DOHH2 (cell line): ENCODE data around the gene PREX1.

Experiments used
- CTCF ChIP-seq: fragments of 200-600 bp; sonication (generic); IDR thresholded peaks from one replicate; pipeline ENCODE4 v1.5.1; 2014; ENCODE audit warnings: antibody characterized with exemption, mild to moderate bottlenecking, low read depth, low read length; ENCODE audit not compliant: poor library complexity, severe bottlenecking
- EZH2phosphoT487 ChIP-seq: fragments of 200-600 bp; sonication (generic); IDR thresholded peaks from 2 replicates; pipeline ENCODE4 v1.6.1; 2017; ENCODE audit warnings: borderline replicate concordance, mild to moderate bottlenecking, antibody characterized with exemption, low read length, moderate library complexity, mixed read lengths

DNA sequence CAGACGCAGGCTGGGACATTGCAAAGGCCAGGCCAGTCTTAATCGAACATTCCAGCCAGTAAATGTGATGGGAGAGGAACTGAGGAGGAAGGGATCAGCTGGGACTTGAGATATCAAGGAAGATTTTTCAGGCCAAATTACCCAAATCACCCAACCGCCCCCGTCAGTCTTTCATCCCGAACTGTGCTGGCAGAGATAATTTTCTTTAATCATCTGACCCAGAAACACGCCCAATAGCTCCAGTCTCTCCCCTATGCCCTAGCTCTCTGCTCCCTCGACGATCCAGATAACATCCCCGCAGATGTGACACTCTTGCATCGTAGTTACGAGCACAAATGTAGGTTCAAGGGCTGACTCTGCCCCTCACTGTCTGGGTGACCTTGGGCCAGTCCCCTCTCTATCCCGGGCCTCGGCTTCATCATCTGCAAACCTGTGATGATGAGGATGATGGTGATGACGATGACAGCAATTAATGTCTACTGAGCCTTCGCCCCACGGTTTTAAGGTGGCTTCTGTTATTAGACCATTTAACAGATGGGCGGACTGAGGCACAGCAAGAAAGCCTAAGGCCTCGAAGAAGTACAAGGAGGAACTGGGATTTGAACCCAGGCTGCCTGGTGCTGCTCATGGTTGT lies 118.6 kb downstream of the PREX1 start:
- TF ChIP-seq CTCF (no peak), EZH2phosphoT487 (no peak)
